ENCODE data around the gene ABL1.

ABL1 gene

DNA sequence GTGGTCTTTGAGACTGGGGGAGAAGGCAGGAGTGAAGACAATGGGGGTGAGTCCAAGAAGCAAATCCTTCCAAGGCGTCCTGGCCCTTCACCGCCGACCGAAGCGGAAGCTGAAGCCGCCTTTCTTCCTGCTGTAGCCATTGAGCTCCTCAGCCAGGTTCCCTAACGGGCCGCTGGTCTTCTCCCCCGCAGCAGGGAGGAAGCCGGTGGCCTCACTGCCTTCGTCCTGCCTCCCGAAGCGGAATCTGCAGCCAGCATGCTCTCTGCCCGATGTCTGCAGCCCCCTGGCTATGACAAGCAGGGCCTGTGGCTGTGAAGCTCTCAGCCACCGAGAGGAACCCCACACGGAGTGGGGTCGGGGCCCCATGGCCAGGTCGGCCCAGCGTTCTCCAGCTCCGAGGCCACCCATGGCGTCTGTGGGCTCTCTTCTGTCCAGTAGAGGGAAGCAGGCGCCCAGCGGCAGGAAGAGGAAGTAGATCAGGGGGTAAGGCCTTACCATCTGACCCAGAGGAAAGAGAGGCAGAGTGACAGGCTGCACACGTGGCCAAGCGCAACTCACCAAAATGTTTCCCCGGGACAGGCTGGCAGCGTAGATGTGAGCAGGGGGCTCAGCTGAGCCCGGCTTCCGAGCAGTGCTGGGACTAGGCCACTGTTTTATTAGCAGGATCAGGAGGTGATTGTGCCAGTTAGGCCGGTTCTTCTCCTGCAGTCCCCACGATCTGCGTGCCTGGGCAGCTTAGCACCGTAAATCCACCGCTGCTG lies 58.5 kb downstream of the ABL1 start:
- DNase-seq, result no peak

- no peak for DNase-seq
These were observed 59.5 kb downstream of the ABL1 start for GRCh38 chr9:130894546-130894945.

DNA sequence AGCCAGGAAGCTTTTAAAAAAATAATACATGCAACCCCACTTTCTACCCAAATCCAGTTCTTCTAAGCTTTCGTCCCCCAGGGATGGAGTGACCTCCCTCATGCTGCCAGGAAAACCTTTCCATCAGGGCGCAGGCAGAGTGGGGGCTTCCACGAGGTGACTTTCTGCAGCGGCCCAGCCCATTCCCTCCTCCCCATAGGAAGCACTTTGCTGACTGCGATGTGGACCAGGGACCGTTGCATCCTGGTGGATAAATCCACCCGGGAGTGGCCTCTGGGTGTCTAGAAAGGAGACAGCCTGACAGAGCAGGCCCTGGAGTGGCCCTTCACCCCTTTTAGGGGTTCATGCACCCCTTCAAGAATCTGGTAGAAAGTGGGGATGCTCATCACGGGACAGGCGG lies 60.0 kb downstream of the ABL1 start:
- no peak for DNase-seq

DNA sequence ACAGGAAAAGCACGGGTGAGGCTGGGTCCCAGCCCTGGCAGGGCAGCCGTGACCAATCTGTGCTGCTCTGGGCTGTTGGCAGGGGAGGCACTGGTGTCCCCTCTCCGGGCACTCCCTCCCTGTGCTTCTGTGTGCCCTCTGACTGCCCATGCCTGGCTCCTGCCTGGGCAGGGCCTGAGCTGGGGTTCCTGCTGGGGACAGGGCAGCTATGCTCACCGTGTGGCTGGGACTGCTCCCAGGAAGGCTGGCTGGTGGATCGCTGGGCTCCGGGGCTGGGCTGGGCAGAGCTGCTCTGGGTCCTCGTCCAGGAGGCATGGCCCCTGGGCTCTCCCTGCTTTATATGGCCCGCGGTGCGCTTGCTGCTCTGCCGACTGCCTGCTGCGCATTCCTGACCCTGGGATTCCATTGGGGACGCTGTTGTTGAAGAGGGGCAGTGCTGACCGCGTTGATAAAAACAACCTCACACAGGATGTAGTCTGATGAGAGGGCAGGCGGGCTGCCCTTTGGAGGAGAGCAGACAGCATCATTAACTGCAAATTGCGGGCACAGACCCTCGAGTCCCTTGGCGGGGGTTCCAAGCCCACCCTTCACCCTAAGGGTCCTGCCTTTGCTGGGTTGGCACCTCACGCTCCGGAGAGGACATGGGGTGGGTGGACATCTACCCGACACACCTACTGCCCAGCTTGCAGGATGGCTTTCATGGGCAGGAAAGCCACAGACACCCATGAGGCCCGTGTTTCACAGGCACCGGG lies 60.6 kb downstream of the ABL1 start:
- no peak for DNase-seq

- DNase-seq, result no peak
These were observed 61.4 kb downstream of the ABL1 start, which contains the start of gene QRFP for GRCh38 chr9:130896233-130897014. Gene QRFP (minus strand): TSS chr9:130896812. CDS start chr9:130893838, 2,974 bp downstream.

GRCh38 chr9:130897105-130897751 lies 62.2 kb downstream of the ABL1 start:
- no peak for DNase-seq

DNA sequence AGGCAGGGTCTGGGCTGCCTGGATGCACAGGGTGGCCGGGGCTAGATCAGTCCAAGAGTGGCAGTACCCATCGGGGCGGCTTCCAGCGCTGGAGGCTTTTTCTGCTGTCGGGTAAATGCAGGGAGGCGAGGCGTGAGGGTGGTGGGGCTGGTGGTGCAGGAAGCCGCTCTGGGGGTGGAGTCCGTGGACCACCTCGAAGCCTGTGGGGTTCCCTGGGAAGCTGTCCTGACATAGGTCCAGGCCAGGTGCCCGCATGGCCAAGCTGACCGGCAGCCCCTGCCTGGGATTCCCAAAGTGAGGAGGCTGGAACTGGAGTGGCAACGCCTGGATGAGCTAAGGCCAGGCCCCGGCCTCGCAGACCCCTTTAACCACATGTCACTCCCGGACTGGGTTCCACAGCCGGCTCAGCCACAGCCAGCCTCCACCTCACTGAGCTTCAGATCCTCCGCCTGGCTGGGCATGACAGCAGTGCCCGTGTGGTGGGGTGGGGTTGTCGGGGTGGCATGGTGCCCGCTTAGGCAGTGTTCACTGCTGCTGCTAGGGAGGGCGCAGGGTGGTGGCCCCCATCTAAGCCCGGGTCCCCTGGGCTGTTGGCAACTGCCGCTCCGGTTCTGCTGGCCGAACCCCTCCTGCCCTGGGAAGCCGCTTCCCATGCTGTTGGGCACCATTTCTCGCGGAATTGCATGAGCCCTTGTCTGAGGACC lies 62.9 kb downstream of the ABL1 start:
- DNase-seq, result no peak

DNA sequence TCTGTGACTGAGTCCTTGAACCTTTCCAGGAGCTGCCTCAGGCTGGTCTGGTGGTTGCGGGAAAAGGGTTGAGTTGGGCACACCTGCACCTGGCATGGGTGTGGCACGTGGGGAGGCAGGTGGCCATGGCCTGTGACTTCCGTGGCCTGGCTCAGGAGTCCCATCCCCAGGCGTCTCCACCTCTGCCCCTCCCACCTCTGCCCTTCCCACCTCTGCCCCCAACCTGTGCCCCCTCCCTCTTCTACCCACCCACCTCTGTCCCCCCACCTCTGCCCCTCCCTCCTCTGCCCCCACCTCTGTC lies 63.4 kb downstream of the ABL1 start:
- no peak for DNase-seq

DNA sequence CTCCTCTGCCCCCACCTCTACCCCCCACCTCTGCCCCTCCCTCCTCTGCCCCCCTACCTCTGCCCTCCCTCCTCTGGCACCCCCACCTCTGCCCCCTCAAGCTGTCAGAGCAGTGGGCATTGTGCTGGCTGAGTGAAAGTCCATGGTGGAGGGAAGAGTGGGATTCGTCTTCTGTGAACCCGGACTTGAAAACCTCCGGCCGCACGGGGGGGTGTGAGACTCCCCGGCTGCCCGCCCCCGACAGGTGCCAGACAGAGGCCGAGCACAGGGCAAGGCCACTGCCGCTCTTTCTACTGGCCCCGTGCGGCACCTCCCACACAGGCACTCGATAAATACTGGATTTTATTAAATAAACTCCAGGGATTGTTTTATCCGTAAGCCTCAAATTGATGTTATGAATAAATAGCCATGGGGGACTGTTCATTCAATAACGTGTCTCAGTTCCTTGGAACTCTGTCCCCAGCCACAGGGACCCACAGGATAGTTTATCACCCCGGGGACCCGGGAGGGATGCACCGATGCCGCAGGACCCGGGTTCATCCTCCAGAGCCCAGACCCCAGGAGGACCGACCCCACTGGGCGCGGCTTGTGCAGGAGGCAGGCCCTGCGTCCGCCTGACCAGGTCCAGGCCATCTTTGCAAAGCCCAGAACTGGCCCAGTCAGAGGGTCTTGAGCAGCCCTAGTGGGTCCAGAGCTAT lies 64.1 kb downstream of the ABL1 start:
- no peak for DNase-seq

DNA sequence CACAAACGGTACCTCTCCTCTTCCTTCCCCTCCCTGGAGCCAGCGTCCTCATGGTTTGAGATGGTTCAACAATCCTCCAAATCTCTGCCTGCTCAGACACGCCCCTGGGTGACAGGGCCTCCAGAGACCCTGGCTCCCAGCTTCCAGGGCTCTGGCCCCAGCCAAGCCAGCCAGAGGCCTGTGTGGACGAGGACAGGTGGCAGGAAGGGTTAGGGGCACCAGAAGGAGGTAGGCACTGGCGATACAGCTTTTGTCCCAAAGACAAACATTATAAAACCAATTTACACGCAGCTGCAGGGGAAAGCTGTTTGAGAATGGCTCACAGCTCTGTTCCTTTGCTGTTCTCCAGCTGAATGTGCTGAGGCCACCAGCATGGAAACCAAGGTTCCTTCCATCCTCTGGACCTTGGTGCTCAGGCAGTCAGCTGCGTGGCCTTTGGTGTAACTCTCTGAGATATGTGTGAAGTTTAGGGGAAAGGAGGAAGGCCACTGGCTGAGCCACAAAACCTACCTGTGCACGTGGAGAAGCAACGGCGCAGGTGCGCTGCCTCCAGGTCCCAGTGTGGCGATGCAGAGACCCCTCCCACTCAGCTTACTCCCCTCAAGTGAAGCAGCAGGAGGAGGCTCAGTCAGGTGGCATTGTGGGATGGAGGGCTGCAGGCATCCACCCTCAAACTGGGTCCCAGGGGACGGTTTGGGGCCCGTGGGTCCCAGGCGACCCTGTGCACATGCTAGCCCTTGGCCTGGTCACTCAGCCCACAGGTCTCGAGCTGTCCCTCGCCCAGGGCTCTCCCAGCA lies 65.8 kb downstream of the ABL1 start:
- DNase-seq, result no peak

DNA sequence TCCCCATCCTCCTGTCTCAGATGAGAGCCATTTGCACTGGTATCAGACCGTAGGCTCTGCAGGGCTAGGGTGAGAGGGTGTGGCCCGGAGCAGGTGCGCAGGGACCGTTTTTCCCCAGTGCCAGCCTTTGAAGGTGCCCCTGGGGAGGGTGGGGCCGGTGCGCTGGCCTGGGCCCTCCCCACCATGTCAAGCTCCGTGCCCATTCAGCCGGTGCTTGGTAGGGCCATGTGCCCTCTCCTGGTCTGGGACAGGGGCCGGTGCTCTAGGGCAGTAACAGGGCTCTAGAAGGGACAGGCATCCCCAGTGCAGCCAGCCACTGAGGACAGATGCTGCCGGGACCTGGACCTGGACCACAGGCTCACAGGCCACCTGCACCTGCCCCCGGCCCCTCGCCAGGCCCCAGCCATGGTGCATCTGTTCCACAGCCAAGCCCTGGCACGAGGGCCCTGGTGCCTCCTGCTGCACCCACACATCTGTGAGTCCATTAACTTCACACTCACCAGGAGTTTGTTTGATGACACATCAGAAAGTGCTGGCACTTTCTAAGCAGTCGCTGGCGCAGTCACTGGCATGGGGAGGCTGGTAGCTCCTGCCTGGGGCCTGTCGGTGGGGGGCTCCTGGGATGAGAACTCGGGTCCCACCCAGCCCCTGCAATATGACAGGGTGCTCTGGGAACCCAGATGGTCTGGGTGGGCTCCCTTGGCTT lies 66.6 kb downstream of the ABL1 start:
- no peak for DNase-seq

DNA sequence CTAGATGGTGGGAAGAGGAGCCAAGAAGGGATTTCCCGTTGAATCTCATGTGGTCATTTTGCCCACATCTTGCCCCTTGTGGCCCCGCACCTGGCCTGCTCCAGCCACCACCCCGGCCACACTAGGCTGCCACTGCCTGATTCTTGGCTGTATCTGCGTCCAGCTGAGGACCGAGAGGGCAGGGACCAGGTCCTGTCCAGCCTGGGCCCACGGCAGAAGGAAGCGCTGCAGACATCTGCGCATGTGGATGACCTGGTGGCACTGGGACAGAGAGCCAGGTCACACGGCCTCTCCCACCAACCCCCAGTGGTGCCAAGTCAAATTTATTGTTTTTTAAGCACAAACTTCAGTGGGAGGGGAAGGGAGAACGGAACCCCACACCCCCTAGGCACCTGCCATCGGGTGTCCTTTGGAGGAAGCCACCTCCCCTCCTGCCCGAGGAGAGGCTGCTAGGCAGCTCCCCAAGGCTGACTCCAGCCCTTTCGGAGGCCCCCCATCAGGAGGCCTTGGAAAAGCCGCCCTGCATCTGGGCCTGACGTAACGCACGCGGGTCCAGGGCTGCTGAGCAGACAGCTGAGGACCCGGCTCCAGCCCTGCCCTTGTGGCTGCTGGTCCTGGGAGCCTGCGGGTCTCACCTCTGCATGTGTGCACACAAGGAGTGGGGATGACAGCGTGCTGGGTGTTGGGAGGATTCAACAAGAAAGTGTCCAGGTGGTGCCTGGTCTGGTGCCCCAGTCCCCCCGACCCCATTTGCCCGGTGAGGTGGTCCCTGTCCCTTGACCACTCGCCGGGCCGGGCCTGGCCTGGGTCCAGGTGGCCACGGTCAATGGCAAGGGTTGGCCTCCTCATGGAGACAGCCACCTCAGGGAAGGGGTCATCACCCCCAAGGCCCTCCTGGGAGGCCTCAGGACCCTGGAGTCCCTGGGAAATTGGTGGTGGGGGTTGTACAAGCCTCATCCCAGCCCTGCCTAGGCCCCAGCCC lies 67.4 kb downstream of the ABL1 start:
- no peak for DNase-seq

DNA sequence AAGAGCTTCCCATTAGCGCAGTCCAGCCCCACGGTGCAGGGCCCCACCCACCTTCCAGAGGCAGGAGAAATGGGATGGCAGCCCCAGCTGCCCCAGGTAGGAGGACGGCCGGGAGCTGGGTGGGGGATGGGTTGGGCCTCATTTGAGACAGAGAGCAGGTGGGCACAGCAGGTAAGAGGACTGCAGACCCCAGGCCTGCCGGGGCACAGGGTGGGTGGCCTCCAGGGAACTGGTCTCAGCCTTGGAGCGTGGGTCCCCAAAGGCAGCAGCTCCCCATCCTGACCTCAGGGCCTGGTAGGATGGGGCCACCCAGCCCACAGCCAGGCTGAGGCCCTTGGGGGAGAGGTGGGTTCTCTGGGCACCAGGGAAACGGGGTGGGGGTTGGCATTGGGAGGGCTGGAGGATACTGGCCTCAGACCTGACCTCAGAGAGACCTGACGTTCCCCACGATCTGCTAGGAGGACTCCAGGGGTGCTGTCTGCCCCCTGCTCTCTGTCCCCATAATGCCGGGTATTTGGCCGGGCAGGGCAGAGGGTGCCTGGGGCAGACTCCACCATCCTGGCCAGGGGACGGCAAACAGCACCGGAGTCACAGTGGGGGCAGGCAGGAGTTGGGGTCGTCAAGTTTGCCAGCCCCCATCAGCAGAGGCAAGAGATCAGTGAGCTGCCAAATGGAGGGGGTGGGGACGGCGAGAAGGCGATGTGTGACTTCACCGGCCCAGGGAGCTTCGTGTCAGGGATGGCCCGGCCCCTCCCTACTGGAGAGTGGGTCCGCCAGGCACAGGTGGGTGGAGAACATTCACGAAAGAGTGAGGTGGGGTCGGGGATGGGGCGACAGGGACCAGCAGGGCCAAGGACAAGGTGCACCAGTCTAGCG lies 68.4 kb downstream of the ABL1 start:
- no peak for DNase-seq

- DNase-seq, result no peak
These were observed 69.3 kb downstream of the ABL1 start for GRCh38 chr9:130904070-130905044.

- no peak for DNase-seq
These were observed 70.3 kb downstream of the ABL1 start for GRCh38 chr9:130905125-130905901.
